Transverse colon (tissue), 4 donors: ENCODE results near the gene BMP10. TPM values are rescaled to one million over a fixed set of nuclear protein-coding genes. Genes with fewer than 3 reads are reported as not detected.

Experiments used
- DNase-seq: peaks from one replicate; pipeline ENCODE4 v3.0.0-alpha.2; 2019
- H3K27ac ChIP-seq, 4 donors: fragments of 200-600 bp; sonication (generic); 2 replicates each; pipeline ENCODE4 v1.5.1; 2016 to 2018; ENCODE audit warnings: inconsistent platforms in 4 of 4
- H3K27me3 ChIP-seq: fragments of 200-600 bp; sonication (generic); 2 replicates; pipeline ENCODE4 v1.5.1; 2017; ENCODE audit warnings: inconsistent platforms
- H3K36me3 ChIP-seq, 4 donors: fragments of 200-600 bp; sonication (generic); 2 replicates each; pipeline ENCODE4 v1.5.1; 2017 to 2019; ENCODE audit warnings: inconsistent platforms in 4 of 4
- H3K4me1 ChIP-seq, 4 donors: fragments of 200-600 bp; sonication (generic); 2 replicates each; pipeline ENCODE4 v1.5.1; 2017 to 2020; ENCODE audit warnings: inconsistent platforms in 4 of 4
- H3K4me3 ChIP-seq, 4 donors: fragments of 200-600 bp; sonication (generic); 1 replicate in 1 of 4; 2 replicates in 3 of 4; pipeline versions ENCODE4 v1.5.1 to v1.6.1; 2017 to 2019; ENCODE audit warnings: inconsistent platforms in 4 of 4
- H3K9me3 ChIP-seq, 2 donors: fragments of 200-600 bp; sonication (generic); 2 replicates each; pipeline ENCODE4 v1.5.1; 2017 to 2019; ENCODE audit warnings: inconsistent platforms in 2 of 2
- EP300 ChIP-seq: sonication (generic); formaldehyde crosslinking; IDR thresholded peaks from one replicate; pipeline ENCODE4 v1.6.1; 2017; ENCODE audit warnings: antibody characterized with exemption, low read depth
- POLR2A ChIP-seq: fragments of 450-650 bp; IDR thresholded peaks from one replicate; pipeline ENCODE4 v1.6.1; 2016; ENCODE audit warnings: antibody characterized with exemption, mild to moderate bottlenecking, moderate library complexity
- POLR2AphosphoS5 ChIP-seq, 3 donors: sonication (generic); formaldehyde crosslinking; IDR thresholded peaks; one replicate each; pipeline ENCODE4 v1.6.1; 2016; ENCODE audit warnings: antibody characterized with exemption in 3 of 3
- WGBS, 2 donors: methylation state at CpG; one replicate each; pipeline ENCODE4 v1.1.5; 2018; ENCODE audit warnings: low coverage in 1 of 2; 5-methylcytosine and 5-hydroxymethylcytosine counted together
- in situ Hi-C, 4 donors: fragments of 200-750 bp; cut with MboI; loops; one replicate each; pipeline versions ENCODE4 v1.15.0 to v1.15.1; 2017; ENCODE audit warnings: low sequenced_read_pairs in 3 of 4, low pct_ligation_motif_present in 1 of 4, low pct_unique_long_range_greater_than_20kb in 1 of 4
- intact Hi-C: fragments of 100-400 bp; cut with DNase I; formaldehyde crosslinking; loops from one replicate; pipeline ENCODE4 v1.15.1; 2023; ENCODE audit warnings: low total_unique reads
- total RNA-seq, 4 donors: library from RNA; depleted of rRNA; stranded (reverse); fragments of >200 nt; gene quantifications; one replicate each; pipeline ENCODE4 v1.1.0, GENCODE V29; 2016
- TF ChIP-seq, protein P1 (sequence below), 5 experiments: fragments of 200-600 bp in 3 of 5; fragments of 450-650 bp in 2 of 5; sonication (generic) in 3 of 5; IDR thresholded peaks; 1 replicate in 2 of 5; 2 replicates in 3 of 5; pipeline ENCODE4 v1.5.1; 2016 to 2017; ENCODE audit warnings: antibody characterized with exemption in 5 of 5, inconsistent platforms in 3 of 5, mild to moderate bottlenecking in 2 of 5, moderate library complexity in 1 of 5

BMP10 gene
- total RNA-seq, 4 donors from 2014 or later = not detected

DNA sequence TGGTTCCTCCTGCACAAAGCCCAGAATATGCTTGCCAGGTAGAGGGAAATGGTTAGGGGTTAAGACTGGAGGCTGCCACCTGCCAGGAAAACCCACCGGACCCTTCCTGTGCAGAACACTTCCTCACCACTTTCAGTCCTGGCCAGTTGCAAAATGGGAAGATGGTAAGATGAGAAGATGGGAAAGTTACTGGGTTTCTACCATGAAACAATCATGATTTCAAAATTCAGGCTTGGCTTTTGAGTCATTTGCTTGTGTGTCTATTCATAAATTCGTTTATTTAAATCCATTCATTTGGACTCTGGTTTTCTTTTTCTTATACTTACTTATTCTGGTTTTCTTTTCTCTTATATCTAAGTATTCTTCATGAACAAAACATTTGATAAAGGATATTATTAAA lies 7.2 kb downstream of the BMP10 start:
- H3K27ac ChIP-seq = no peak overlapping the region
- WGBS, 2 donors = 80 to 87% methylated on average over 2 of the region's 2 CpGs
- in situ Hi-C loops (no loop called here), intact Hi-C loops (no loop called here)
- H3K27me3 ChIP-seq = no peaks in the 10 kb centered on the region
- no peak for TF ChIP-seq EP300
- no peak for TF ChIP-seq POLR2AphosphoS5 (IDR thresholded peaks at IDR 0.05)
- TF ChIP-seq POLR2A = no peak
- TF ChIP-seq, protein P1, sequence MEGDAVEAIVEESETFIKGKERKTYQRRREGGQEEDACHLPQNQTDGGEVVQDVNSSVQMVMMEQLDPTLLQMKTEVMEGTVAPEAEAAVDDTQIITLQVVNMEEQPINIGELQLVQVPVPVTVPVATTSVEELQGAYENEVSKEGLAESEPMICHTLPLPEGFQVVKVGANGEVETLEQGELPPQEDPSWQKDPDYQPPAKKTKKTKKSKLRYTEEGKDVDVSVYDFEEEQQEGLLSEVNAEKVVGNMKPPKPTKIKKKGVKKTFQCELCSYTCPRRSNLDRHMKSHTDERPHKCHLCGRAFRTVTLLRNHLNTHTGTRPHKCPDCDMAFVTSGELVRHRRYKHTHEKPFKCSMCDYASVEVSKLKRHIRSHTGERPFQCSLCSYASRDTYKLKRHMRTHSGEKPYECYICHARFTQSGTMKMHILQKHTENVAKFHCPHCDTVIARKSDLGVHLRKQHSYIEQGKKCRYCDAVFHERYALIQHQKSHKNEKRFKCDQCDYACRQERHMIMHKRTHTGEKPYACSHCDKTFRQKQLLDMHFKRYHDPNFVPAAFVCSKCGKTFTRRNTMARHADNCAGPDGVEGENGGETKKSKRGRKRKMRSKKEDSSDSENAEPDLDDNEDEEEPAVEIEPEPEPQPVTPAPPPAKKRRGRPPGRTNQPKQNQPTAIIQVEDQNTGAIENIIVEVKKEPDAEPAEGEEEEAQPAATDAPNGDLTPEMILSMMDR (IDR thresholded peaks at IDR 0.05) = no peak
- H3K4me1 ChIP-seq = peaks cover 0 to 9% (median 2%) of the 10 kb centered on the region in 4 donors
- H3K4me3 ChIP-seq = no peak overlapping the region
- no peak for DNase-seq
- H3K9me3 ChIP-seq = no peaks in the 10 kb centered on the region
- no peaks in the 10 kb centered on the region for H3K36me3 ChIP-seq

GRCh38 chr2:68862889-68863288 lies 8.3 kb downstream of the BMP10 start:
- TF ChIP-seq, protein P1 (IDR thresholded peaks at IDR 0.05) = no peak
- no peak for TF ChIP-seq POLR2A
- TF ChIP-seq POLR2AphosphoS5 (IDR thresholded peaks at IDR 0.05) = no peak
- no peak for TF ChIP-seq EP300
- Histone ChIP-seq H3K4me1 (peaks cover 0 to 15% (median 6%) of the 10 kb centered on the region in 4 donors), H3K4me3 (no peak overlapping the region), H3K36me3 (no peaks in the 10 kb centered on the region), H3K9me3 (no peaks in the 10 kb centered on the region), H3K27ac (no peak overlapping the region), H3K27me3 (no peaks in the 10 kb centered on the region)
- DNase-seq = no peak
- WGBS, 2 donors = 73 to 79% methylated on average over 5 to 7 of the region's 7 CpGs
- in situ Hi-C loops = no loop called here
- intact Hi-C loops = no loop called here

GRCh38 chr2:68861330-68861729 lies 9.9 kb downstream of the BMP10 start:
- no peak for DNase-seq
- Histone ChIP-seq H3K36me3 (no peaks in the 10 kb centered on the region), H3K27me3 (no peaks in the 10 kb centered on the region), H3K4me3 (no peak overlapping the region), H3K9me3 (no peaks in the 10 kb centered on the region), H3K27ac (no peak overlapping the region), H3K4me1 (peaks cover 0 to 15% (median 6%) of the 10 kb centered on the region in 4 donors)
- in situ Hi-C loops (no loop called here), intact Hi-C loops (no loop called here)
- TF ChIP-seq, protein P1 (IDR thresholded peaks at IDR 0.05) = no peak
- TF ChIP-seq POLR2AphosphoS5 (IDR thresholded peaks at IDR 0.05) (no peak), POLR2A (no peak), EP300 (no peak)

GRCh38 chr2:68860111-68860510 lies 11.1 kb downstream of the BMP10 start:
- intact Hi-C loops = no loop called here
- 74 to 92% methylated on average over 2 to 3 of the region's 3 CpGs for WGBS, 2 donors
- no peak for TF ChIP-seq POLR2AphosphoS5 (IDR thresholded peaks at IDR 0.05)
- no peak for TF ChIP-seq EP300
- TF ChIP-seq POLR2A = no peak
- TF ChIP-seq, protein P1 (IDR thresholded peaks at IDR 0.05) = no peak
- H3K27ac ChIP-seq = no peak overlapping the region
- in situ Hi-C loops = no loop called here
- peaks cover 0 to 15% (median 6%) of the 10 kb centered on the region in 4 donors for H3K4me1 ChIP-seq
- no peaks in the 10 kb centered on the region for H3K9me3 ChIP-seq
- no peaks in the 10 kb centered on the region for H3K27me3 ChIP-seq
- DNase-seq = no peak
- H3K36me3 ChIP-seq = no peaks in the 10 kb centered on the region
- no peak overlapping the region for H3K4me3 ChIP-seq
